Transverse colon (tissue), 4 donors: Measurements from ENCODE around the gene PCDHA3. TPM values are rescaled to one million over a fixed set of nuclear protein-coding genes. Genes with fewer than 3 reads are reported as not detected.
"Not testable (repeated sequence)": the region's sequence is repeated elsewhere in the genome, so short reads cannot be mapped to it uniquely, and the experiment has no call there.

Experiments
- DNase-seq: peaks from one replicate; pipeline ENCODE4 v3.0.0-alpha.2; 2019
- H3K27ac ChIP-seq, 4 donors: fragments of 200-600 bp; sonication (generic); 2 replicates each; pipeline ENCODE4 v1.5.1; 2016 to 2018; ENCODE audit warnings: inconsistent platforms in 4 of 4
- H3K27me3 ChIP-seq: fragments of 200-600 bp; sonication (generic); 2 replicates; pipeline ENCODE4 v1.5.1; 2017; ENCODE audit warnings: inconsistent platforms
- H3K36me3 ChIP-seq, 4 donors: fragments of 200-600 bp; sonication (generic); 2 replicates each; pipeline ENCODE4 v1.5.1; 2017 to 2019; ENCODE audit warnings: inconsistent platforms in 4 of 4
- H3K4me1 ChIP-seq, 4 donors: fragments of 200-600 bp; sonication (generic); 2 replicates each; pipeline ENCODE4 v1.5.1; 2017 to 2020; ENCODE audit warnings: inconsistent platforms in 4 of 4
- H3K4me3 ChIP-seq, 4 donors: fragments of 200-600 bp; sonication (generic); 1 replicate in 1 of 4; 2 replicates in 3 of 4; pipeline versions ENCODE4 v1.5.1 to v1.6.1; 2017 to 2019; ENCODE audit warnings: inconsistent platforms in 4 of 4
- H3K9me3 ChIP-seq, 2 donors: fragments of 200-600 bp; sonication (generic); 2 replicates each; pipeline ENCODE4 v1.5.1; 2017 to 2019; ENCODE audit warnings: inconsistent platforms in 2 of 2
- EP300 ChIP-seq: sonication (generic); formaldehyde crosslinking; IDR thresholded peaks from one replicate; pipeline ENCODE4 v1.6.1; 2017; ENCODE audit warnings: antibody characterized with exemption, low read depth
- POLR2A ChIP-seq: fragments of 450-650 bp; IDR thresholded peaks from one replicate; pipeline ENCODE4 v1.6.1; 2016; ENCODE audit warnings: antibody characterized with exemption, mild to moderate bottlenecking, moderate library complexity
- POLR2AphosphoS5 ChIP-seq, 3 donors: sonication (generic); formaldehyde crosslinking; IDR thresholded peaks; one replicate each; pipeline ENCODE4 v1.6.1; 2016; ENCODE audit warnings: antibody characterized with exemption in 3 of 3
- WGBS, 2 donors: methylation state at CpG; one replicate each; pipeline ENCODE4 v1.1.5; 2018; ENCODE audit warnings: low coverage in 1 of 2; 5-methylcytosine and 5-hydroxymethylcytosine counted together
- in situ Hi-C, 4 donors: fragments of 200-750 bp; cut with MboI; loops; one replicate each; pipeline versions ENCODE4 v1.15.0 to v1.15.1; 2017; ENCODE audit warnings: low sequenced_read_pairs in 3 of 4, low pct_ligation_motif_present in 1 of 4, low pct_unique_long_range_greater_than_20kb in 1 of 4
- intact Hi-C: fragments of 100-400 bp; cut with DNase I; formaldehyde crosslinking; loops from one replicate; pipeline ENCODE4 v1.15.1; 2023; ENCODE audit warnings: low total_unique reads
- total RNA-seq, 4 donors: library from RNA; depleted of rRNA; stranded (reverse); fragments of >200 nt; gene quantifications; one replicate each; pipeline ENCODE4 v1.1.0, GENCODE V29; 2016
- TF ChIP-seq, protein P1 (sequence below), 5 experiments: fragments of 200-600 bp in 3 of 5; fragments of 450-650 bp in 2 of 5; sonication (generic) in 3 of 5; IDR thresholded peaks; 1 replicate in 2 of 5; 2 replicates in 3 of 5; pipeline ENCODE4 v1.5.1; 2016 to 2017; ENCODE audit warnings: antibody characterized with exemption in 5 of 5, inconsistent platforms in 3 of 5, mild to moderate bottlenecking in 2 of 5, moderate library complexity in 1 of 5

Gene PCDHA3
- total RNA-seq, 4 donors from 2014 or later = 0.32 to 8.8 (median 0.41) TPM; not detected in 1

DNA sequence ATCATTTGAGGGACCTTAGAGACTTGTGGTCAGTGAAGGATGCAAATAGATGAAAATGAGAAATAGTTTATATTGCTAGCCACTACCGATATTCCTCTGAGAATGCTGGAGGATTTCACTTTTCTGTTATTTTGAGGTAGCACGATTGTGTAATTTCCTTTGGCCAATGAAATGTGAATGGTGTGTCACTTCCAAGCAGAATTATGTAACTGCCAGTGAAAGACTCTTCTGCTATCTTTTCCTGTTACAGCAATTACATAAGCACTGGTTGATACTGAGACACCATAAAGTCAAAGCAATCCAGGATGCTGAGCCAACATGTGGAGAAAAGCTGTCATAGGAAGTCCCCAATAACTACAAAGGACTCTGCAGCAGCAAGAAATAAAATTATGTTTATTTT, 9.8 kb upstream of the PCDHA3 start:
- peaks cover 11 to 41% of the 10 kb centered on the region in 2 donors for H3K9me3 ChIP-seq
- 22 to 44% methylated on average over 2 of the region's 2 CpGs for WGBS, 2 donors
- no peaks in the 10 kb centered on the region for H3K4me1 ChIP-seq
- no peak for DNase-seq
- TF ChIP-seq POLR2A = no peak
- no peak for TF ChIP-seq EP300
- TF ChIP-seq POLR2AphosphoS5 (IDR thresholded peaks at IDR 0.05) = no peak
- peaks cover 36% of the 10 kb centered on the region for H3K27me3 ChIP-seq
- intact Hi-C loops (no loop called here), in situ Hi-C loops (no loop called here)
- H3K4me3 ChIP-seq = no peak overlapping the region
- H3K36me3 ChIP-seq = no peaks in the 10 kb centered on the region
- no peak overlapping the region for H3K27ac ChIP-seq

DNA sequence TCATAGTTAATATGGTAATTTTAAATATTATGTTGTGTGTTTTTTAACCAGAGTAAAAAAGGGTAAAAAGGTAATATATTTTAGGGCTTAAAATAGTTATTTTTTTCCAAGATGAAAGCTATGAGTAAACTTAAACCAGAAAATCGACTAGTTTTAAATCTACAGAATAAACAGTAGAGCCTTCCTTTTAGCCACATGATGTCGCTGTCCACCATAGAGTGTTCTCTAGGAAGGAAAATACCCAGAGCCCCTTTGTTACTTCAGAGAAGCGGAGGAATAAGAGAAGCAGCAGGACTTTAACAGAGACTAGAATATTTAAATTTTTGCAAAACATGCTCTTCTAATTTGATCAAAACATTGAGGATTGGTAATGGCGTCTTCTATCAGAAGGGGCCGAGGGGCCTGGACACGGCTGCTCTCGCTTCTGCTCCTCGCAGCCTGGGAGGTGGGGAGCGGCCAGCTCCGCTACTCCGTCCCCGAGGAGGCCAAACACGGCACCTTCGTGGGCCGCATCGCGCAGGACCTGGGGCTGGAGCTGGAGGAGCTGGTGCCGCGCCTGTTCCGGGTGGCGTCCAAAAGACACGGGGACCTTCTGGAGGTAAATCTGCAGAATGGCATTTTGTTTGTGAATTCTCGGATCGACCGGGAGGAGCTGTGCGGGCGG, 6.1 kb upstream of the PCDHA3 start, which contains the start of gene PCDHA2:
TSS of gene PCDHA2 (plus strand) at position 258 of the 664 bp plus-strand sequence.
- Histone ChIP-seq H3K4me1 (no peaks in the 10 kb centered on the region), H3K27me3 (peaks cover 25% of the 10 kb centered on the region), H3K27ac (no peak within 1 kb of the TSS), H3K9me3 (peaks cover 11 to 32% of the 10 kb centered on the region in 2 donors), H3K4me3 (no peak within 1 kb of the TSS), H3K36me3 (no peaks in the 10 kb centered on the region)
- intact Hi-C loops = no loop called here
- TF ChIP-seq EP300 (no peak), POLR2A (no peak), POLR2AphosphoS5 (IDR thresholded peaks at IDR 0.05) (no peak)
- TF ChIP-seq, protein P1, sequence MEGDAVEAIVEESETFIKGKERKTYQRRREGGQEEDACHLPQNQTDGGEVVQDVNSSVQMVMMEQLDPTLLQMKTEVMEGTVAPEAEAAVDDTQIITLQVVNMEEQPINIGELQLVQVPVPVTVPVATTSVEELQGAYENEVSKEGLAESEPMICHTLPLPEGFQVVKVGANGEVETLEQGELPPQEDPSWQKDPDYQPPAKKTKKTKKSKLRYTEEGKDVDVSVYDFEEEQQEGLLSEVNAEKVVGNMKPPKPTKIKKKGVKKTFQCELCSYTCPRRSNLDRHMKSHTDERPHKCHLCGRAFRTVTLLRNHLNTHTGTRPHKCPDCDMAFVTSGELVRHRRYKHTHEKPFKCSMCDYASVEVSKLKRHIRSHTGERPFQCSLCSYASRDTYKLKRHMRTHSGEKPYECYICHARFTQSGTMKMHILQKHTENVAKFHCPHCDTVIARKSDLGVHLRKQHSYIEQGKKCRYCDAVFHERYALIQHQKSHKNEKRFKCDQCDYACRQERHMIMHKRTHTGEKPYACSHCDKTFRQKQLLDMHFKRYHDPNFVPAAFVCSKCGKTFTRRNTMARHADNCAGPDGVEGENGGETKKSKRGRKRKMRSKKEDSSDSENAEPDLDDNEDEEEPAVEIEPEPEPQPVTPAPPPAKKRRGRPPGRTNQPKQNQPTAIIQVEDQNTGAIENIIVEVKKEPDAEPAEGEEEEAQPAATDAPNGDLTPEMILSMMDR (IDR thresholded peaks at IDR 0.05) = no peak
- WGBS, 2 donors = 27 to 56% methylated on average over 3 to 27 of the region's 27 CpGs
- in situ Hi-C loops = no loop called here
- DNase-seq = no peak

DNA sequence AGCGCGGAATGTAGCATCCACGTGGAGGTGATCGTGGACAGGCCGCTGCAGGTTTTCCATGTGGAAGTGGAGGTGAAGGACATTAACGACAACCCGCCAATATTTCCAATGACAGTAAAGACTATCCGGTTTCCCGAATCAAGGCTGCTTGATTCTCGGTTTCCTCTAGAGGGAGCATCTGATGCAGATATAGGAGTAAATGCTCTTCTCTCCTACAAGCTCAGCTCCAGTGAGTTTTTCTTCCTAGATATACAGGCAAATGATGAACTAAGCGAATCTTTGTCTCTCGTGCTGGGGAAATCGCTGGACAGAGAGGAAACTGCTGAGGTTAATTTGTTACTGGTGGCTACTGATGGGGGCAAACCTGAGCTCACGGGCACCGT, 5.6 kb upstream of the PCDHA3 start:
- intact Hi-C loops = no loop called here
- Histone ChIP-seq H3K9me3 (peaks cover 11 to 33% of the 10 kb centered on the region in 2 donors), H3K4me3 (no peak overlapping the region), H3K27me3 (peaks cover 24% of the 10 kb centered on the region), H3K4me1 (no peaks in the 10 kb centered on the region), H3K27ac (no peak overlapping the region), H3K36me3 (no peaks in the 10 kb centered on the region)
- DNase-seq = no peak
- TF ChIP-seq POLR2A = no peak
- TF ChIP-seq POLR2AphosphoS5 (IDR thresholded peaks at IDR 0.05) = no peak
- TF ChIP-seq, protein P1 (IDR thresholded peaks at IDR 0.05) = no peak
- TF ChIP-seq EP300 = no peak
- in situ Hi-C loops = no loop called here
- 52 to 55% methylated on average over 6 to 15 of the region's 15 CpGs for WGBS, 2 donors

DNA sequence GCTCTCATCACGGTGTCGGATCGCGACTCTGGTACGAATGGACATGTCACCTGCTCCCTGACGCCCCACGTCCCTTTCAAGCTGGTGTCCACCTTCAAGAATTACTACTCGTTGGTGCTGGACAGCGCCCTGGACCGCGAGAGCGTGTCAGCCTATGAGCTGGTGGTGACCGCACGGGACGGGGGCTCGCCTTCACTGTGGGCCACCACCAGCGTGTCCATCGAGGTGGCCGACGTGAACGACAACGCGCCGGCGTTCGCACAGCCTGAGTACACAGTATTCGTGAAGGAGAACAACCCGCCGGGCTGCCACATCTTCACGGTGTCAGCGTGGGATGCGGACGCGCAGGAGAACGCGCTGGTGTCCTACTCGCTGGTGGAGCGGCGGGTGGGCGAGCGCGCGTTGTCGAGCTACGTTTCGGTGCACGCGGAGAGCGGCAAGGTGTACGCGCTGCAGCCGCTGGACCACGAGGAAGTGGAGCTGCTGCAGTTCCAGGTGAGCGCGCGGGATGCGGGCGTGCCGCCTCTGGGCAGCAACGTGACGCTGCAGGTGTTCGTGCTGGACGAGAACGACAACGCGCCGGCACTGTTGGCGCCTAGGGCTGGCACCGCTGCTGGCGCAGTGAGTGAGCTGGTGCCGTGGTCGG, 4.7 kb upstream of the PCDHA3 start:
- DNase-seq, H3K4me3 ChIP-seq, H3K4me1 ChIP-seq, H3K27ac ChIP-seq, intact Hi-C loops, H3K36me3 ChIP-seq, in situ Hi-C loops: not testable (repeated sequence)
- peaks cover 24% of the 10 kb centered on the region for H3K27me3 ChIP-seq
- WGBS, 2 donors = 79 to 88% methylated on average over 17 to 66 of the region's 72 CpGs
- peaks cover 15 to 37% of the 10 kb centered on the region in 2 donors for H3K9me3 ChIP-seq

DNA sequence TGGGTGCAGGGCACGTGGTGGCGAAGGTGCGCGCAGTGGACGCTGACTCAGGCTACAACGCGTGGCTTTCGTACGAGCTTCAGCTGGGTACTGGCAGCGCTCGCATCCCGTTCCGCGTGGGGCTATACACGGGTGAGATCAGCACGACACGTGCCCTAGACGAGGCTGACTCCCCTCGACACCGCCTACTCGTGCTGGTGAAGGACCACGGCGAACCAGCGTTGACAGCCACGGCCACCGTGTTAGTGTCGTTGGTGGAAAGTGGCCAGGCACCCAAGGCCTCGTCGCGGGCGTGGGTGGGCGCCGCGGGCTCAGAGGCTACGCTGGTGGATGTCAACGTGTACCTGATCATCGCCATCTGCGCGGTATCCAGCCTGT, 4.2 kb upstream of the PCDHA3 start:
- Histone ChIP-seq H3K27me3 (peaks cover 24% of the 10 kb centered on the region), H3K4me3 (no peak overlapping the region), H3K36me3 (no peaks in the 10 kb centered on the region), H3K4me1 (no peaks in the 10 kb centered on the region), H3K27ac (no peak overlapping the region), H3K9me3 (peaks cover 15 to 42% of the 10 kb centered on the region in 2 donors)
- TF ChIP-seq POLR2AphosphoS5 (IDR thresholded peaks at IDR 0.05) (no peak), EP300 (no peak), POLR2A (no peak)
- TF ChIP-seq, protein P1 (IDR thresholded peaks at IDR 0.05) = no peak
- in situ Hi-C loops = no loop called here
- intact Hi-C loops = no loop called here
- no peak for DNase-seq
- WGBS, 2 donors = 89% methylated on average over 29 of the region's 39 CpGs; no CpG with 5 or more reads in 1 of the 2 donors
